Astrocyte (in vitro differentiated cells and primary cell): ENCODE results near the gene ODF2. TPM values are rescaled to one million over a fixed set of nuclear protein-coding genes. Genes with fewer than 3 reads are reported as not detected.
A peak's percentile ranks its signal among the peaks of the same experiment; 100 is the strongest.

Source experiments
- DNase-seq: peaks from one replicate; pipeline ENCODE4 v3.0.0-alpha.2; 2010; ENCODE audit warnings: low read depth
- FAIRE-seq: peaks from 2 replicates; lab custom pipeline; 2011; peaks lifted over from hg19 to GRCh38; lab: Jason Lieb, UNC
- H2AFZ ChIP-seq: 2 replicates; pipeline ENCODE4 v1.6.0; 2012; ENCODE audit warnings: low read depth, low read length, inconsistent platforms
- H3K27ac ChIP-seq: 2 replicates; pipeline ENCODE4 v1.5.1; 2011; ENCODE audit warnings: low read depth, low read length, inconsistent platforms
- H3K27me3 ChIP-seq: 2 replicates; pipeline ENCODE4 v1.6.0; 2011; ENCODE audit warnings: low read length, inconsistent platforms; ENCODE audit not compliant: insufficient read depth
- H3K36me3 ChIP-seq: 2 replicates; pipeline ENCODE4 v1.5.1; 2011; ENCODE audit warnings: low read length, inconsistent platforms; ENCODE audit not compliant: insufficient read depth
- H3K4me1 ChIP-seq: 2 replicates; pipeline ENCODE4 v1.5.1; 2011; ENCODE audit warnings: low read length, inconsistent platforms; ENCODE audit not compliant: insufficient read depth
- H3K4me2 ChIP-seq: 2 replicates; pipeline ENCODE4 v1.6.0; 2012; ENCODE audit warnings: low read length, inconsistent platforms
- H3K4me3 ChIP-seq: 2 replicates; pipeline ENCODE4 v1.5.1; 2011; ENCODE audit warnings: low read depth, mild to moderate bottlenecking, low read length, inconsistent platforms; ENCODE audit not compliant: insufficient read depth
- H3K79me2 ChIP-seq: 2 replicates; pipeline ENCODE4 v1.6.0; 2012; ENCODE audit warnings: mild to moderate bottlenecking, low read length, inconsistent platforms; ENCODE audit not compliant: insufficient read depth
- H3K9ac ChIP-seq: 2 replicates; pipeline ENCODE4 v1.6.0; 2012; ENCODE audit warnings: mild to moderate bottlenecking, low read length, inconsistent platforms
- H3K9me3 ChIP-seq: 2 replicates; pipeline ENCODE4 v1.5.1; 2012; ENCODE audit warnings: low read depth, mild to moderate bottlenecking, low read length, inconsistent platforms; ENCODE audit not compliant: insufficient read depth
- H4K20me1 ChIP-seq: 2 replicates; pipeline ENCODE4 v1.6.0; 2012; ENCODE audit warnings: low read length, inconsistent platforms; ENCODE audit not compliant: insufficient read depth
- H3K27ac Mint-ChIP-seq: one replicate; pipeline ENCODE4 v1.8.0; 2021; ENCODE audit warnings: mild to moderate bottlenecking, mixed read lengths; ENCODE audit not compliant: unreplicated experiment
- H3K27me3 Mint-ChIP-seq: one replicate; pipeline ENCODE4 v1.8.0; 2021; ENCODE audit warnings: low read depth, mixed read lengths; ENCODE audit not compliant: unreplicated experiment
- H3K36me3 Mint-ChIP-seq: one replicate; pipeline ENCODE4 v1.8.0; 2021; ENCODE audit warnings: low read depth, mixed read lengths; ENCODE audit not compliant: unreplicated experiment
- H3K4me1 Mint-ChIP-seq: one replicate; pipeline ENCODE4 v1.8.0; 2021; ENCODE audit warnings: low read depth, mixed read lengths; ENCODE audit not compliant: unreplicated experiment
- H3K4me3 Mint-ChIP-seq: one replicate; pipeline ENCODE4 v1.8.0; 2021; ENCODE audit warnings: mild to moderate bottlenecking, moderate library complexity, mixed read lengths; ENCODE audit not compliant: unreplicated experiment
- H3K9me3 Mint-ChIP-seq: one replicate; pipeline ENCODE4 v1.8.0; 2021; ENCODE audit warnings: mild to moderate bottlenecking, mixed read lengths; ENCODE audit not compliant: unreplicated experiment
- EZH2 ChIP-seq: IDR thresholded peaks from 2 replicates; pipeline ENCODE4 v1.6.1; 2012; ENCODE audit warnings: mild to moderate bottlenecking, low read length, inconsistent platforms; ENCODE audit not compliant: insufficient read depth
- total RNA-seq: library from RNA; stranded (reverse); gene quantifications from 2 replicates; pipeline ENCODE4 v1.2.1, GENCODE V29; 2021
- TF ChIP-seq, protein P1 (sequence below): IDR thresholded peaks from 2 replicates; pipeline ENCODE4 v1.5.1; 2011; ENCODE audit warnings: low read depth, mild to moderate bottlenecking, inconsistent platforms, low read length, moderate library complexity; ENCODE audit not compliant: insufficient read depth

The ODF2 gene
- total RNA-seq, 1 donor from 2014 or later, result 26.2 TPM

DNA sequence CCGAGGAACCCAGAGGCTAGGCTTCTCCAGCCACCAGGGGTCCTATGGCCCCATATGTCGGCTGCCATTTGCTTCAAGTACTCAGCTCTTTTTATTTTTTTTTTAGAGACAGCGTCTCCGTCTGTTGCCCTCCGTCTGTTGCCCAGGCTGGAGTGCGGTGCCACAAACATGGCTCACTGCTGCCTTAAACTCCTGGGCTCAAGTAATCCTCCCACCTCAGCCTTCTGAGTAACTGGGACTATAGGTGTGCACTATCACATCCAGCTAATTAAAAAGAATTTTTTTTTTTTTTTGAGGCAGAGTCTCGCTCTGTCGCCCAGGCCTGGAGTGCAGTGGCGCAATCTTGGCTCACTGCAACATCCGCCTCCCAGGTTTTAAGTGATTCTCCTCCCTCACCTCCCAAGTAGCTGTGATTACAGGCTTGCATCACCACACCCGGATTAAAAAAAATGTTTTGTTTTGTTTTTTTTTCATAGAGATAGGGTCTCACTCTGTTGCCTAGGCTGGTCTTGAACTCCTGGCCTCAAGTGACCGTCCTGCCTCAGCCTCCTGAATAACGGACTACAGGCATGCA is 26.2 kb upstream of the ODF2 start:
- FAIRE-seq (no peak), DNase-seq (no peak)
- H3K27ac ChIP-seq, result peak overlapping the region; percentile 74
- H3K4me3 ChIP-seq, result no peak overlapping the region
- H3K27ac Mint-ChIP-seq, result no peak overlapping the region
- no peaks in the 10 kb centered on the region for H3K27me3 ChIP-seq
- TF ChIP-seq, protein P1, sequence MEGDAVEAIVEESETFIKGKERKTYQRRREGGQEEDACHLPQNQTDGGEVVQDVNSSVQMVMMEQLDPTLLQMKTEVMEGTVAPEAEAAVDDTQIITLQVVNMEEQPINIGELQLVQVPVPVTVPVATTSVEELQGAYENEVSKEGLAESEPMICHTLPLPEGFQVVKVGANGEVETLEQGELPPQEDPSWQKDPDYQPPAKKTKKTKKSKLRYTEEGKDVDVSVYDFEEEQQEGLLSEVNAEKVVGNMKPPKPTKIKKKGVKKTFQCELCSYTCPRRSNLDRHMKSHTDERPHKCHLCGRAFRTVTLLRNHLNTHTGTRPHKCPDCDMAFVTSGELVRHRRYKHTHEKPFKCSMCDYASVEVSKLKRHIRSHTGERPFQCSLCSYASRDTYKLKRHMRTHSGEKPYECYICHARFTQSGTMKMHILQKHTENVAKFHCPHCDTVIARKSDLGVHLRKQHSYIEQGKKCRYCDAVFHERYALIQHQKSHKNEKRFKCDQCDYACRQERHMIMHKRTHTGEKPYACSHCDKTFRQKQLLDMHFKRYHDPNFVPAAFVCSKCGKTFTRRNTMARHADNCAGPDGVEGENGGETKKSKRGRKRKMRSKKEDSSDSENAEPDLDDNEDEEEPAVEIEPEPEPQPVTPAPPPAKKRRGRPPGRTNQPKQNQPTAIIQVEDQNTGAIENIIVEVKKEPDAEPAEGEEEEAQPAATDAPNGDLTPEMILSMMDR, result no peak
- no peak for TF ChIP-seq EZH2
- no peaks in the 10 kb centered on the region for H3K79me2 ChIP-seq
- H3K4me1 Mint-ChIP-seq, result no peaks in the 10 kb centered on the region
- peak overlapping the region; percentile 69 for H3K4me2 ChIP-seq
- no peak overlapping the region for H3K4me3 Mint-ChIP-seq
- H2AFZ ChIP-seq, result no peak overlapping the region
- H3K9ac ChIP-seq, result peak overlapping the region; percentile 41
- no peaks in the 10 kb centered on the region for H3K36me3 ChIP-seq
- no peaks in the 10 kb centered on the region for H4K20me1 ChIP-seq
- peaks cover 16% of the 10 kb centered on the region for H3K4me1 ChIP-seq
- no peaks in the 10 kb centered on the region for H3K9me3 Mint-ChIP-seq
- H3K36me3 Mint-ChIP-seq, result peaks cover 12% of the 10 kb centered on the region
- no peaks in the 10 kb centered on the region for H3K27me3 Mint-ChIP-seq
- no peaks in the 10 kb centered on the region for H3K9me3 ChIP-seq

DNA sequence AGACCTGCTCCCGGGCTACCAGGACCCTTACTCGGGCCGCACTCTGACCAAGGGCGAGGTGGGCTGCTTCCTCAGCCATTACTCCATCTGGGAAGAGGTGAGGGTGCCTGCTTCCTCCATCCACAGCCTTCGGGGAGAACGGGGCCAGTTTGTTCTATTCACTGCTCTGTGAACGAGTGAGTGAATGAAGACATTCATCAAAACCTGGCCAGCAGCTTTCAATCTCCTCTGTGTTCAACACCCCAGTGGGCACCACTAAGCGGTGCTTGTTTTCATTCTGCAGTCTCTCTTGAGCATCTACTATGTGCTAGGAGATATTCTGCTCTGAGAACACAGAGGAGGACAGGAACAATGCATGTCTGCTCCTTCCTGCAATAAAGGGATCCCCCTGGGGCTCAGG is 24.6 kb upstream of the ODF2 start:
- Histone ChIP-seq H3K79me2 (no peaks in the 10 kb centered on the region), H3K9ac (no peak overlapping the region), H3K36me3 (no peaks in the 10 kb centered on the region), H3K4me1 (peaks cover 16% of the 10 kb centered on the region), H3K4me3 (no peak overlapping the region), H3K27me3 (no peaks in the 10 kb centered on the region), H3K4me2 (no peak overlapping the region), H4K20me1 (no peaks in the 10 kb centered on the region), H3K9me3 (no peaks in the 10 kb centered on the region), H3K27ac (no peak overlapping the region), H2AFZ (no peak overlapping the region)
- Mint-ChIP-seq H3K27me3 (no peaks in the 10 kb centered on the region), H3K9me3 (no peaks in the 10 kb centered on the region), H3K27ac (no peak overlapping the region), H3K4me3 (no peak overlapping the region), H3K4me1 (no peaks in the 10 kb centered on the region), H3K36me3 (peaks cover 13% of the 10 kb centered on the region)
- TF ChIP-seq, protein P1, result no peak
- TF ChIP-seq EZH2, result no peak
- FAIRE-seq, result no peak
- no peak for DNase-seq

DNA sequence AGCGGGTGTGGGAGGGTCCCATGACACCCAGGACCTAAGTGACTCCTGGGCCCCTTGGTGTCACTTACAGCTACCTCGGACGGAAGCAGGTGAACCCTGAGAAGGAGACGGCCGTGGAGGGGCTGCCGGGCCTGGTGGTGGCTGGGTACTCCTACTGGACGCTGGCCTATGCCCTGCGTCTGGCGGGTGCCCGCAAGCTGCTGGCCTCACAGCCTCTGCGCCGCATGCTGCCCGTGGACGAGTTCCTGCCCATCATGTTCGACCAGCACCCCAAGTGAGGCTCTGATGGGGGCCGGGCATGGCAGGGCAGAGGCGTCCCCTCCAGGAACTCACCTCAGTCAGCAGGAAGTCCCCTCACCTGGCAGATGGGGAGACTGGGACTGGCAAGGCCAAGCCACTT is 21.5 kb upstream of the ODF2 start:
- no peaks in the 10 kb centered on the region for H3K9me3 Mint-ChIP-seq
- H3K4me3 Mint-ChIP-seq, result no peak overlapping the region
- DNase-seq (no peak), FAIRE-seq (no peak)
- H3K4me3 ChIP-seq, result no peak overlapping the region
- H3K4me1 Mint-ChIP-seq, result no peaks in the 10 kb centered on the region
- no peaks in the 10 kb centered on the region for H3K27me3 Mint-ChIP-seq
- no peaks in the 10 kb centered on the region for H3K79me2 ChIP-seq
- no peaks in the 10 kb centered on the region for H4K20me1 ChIP-seq
- TF ChIP-seq, protein P1, result no peak
- TF ChIP-seq EZH2, result no peak
- no peak overlapping the region for H3K4me2 ChIP-seq
- H3K9me3 ChIP-seq, result no peaks in the 10 kb centered on the region
- no peaks in the 10 kb centered on the region for H3K27me3 ChIP-seq
- no peak overlapping the region for H3K27ac Mint-ChIP-seq
- no peak overlapping the region for H2AFZ ChIP-seq
- H3K9ac ChIP-seq, result no peak overlapping the region
- no peaks in the 10 kb centered on the region for H3K36me3 ChIP-seq
- H3K4me1 ChIP-seq, result peaks cover 2% of the 10 kb centered on the region
- peaks cover 7% of the 10 kb centered on the region for H3K36me3 Mint-ChIP-seq
- no peak overlapping the region for H3K27ac ChIP-seq
